Measurements from ENCODE around the gene INPP5F. TPM values are rescaled to one million over a fixed set of nuclear protein-coding genes. Genes with fewer than 3 reads are reported as not detected.

The INPP5F gene
- total and polyA plus RNA-seq, 9 of the 15 experiments (the other 6 are each of a cell fraction or from before 2014, with no cell fraction given), result 1.6 to 7.3 (median 6.0) TPM

GRCh38 chr10:119831656-119832055 is 105.8 kb downstream of the INPP5F start (continued):
- TF ChIP-seq, protein P1, sequence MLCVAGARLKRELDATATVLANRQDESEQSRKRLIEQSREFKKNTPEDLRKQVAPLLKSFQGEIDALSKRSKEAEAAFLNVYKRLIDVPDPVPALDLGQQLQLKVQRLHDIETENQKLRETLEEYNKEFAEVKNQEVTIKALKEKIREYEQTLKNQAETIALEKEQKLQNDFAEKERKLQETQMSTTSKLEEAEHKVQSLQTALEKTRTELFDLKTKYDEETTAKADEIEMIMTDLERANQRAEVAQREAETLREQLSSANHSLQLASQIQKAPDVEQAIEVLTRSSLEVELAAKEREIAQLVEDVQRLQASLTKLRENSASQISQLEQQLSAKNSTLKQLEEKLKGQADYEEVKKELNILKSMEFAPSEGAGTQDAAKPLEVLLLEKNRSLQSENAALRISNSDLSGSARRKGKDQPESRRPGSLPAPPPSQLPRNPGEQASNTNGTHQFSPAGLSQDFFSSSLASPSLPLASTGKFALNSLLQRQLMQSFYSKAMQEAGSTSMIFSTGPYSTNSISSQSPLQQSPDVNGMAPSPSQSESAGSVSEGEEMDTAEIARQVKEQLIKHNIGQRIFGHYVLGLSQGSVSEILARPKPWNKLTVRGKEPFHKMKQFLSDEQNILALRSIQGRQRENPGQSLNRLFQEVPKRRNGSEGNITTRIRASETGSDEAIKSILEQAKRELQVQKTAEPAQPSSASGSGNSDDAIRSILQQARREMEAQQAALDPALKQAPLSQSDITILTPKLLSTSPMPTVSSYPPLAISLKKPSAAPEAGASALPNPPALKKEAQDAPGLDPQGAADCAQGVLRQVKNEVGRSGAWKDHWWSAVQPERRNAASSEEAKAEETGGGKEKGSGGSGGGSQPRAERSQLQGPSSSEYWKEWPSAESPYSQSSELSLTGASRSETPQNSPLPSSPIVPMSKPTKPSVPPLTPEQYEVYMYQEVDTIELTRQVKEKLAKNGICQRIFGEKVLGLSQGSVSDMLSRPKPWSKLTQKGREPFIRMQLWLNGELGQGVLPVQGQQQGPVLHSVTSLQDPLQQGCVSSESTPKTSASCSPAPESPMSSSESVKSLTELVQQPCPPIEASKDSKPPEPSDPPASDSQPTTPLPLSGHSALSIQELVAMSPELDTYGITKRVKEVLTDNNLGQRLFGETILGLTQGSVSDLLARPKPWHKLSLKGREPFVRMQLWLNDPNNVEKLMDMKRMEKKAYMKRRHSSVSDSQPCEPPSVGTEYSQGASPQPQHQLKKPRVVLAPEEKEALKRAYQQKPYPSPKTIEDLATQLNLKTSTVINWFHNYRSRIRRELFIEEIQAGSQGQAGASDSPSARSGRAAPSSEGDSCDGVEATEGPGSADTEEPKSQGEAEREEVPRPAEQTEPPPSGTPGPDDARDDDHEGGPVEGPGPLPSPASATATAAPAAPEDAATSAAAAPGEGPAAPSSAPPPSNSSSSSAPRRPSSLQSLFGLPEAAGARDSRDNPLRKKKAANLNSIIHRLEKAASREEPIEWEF (CRISPR knock-in tag; IDR thresholded peaks at IDR 0.05), result no peak
- TF ChIP-seq BCL6 (CRISPR knock-in tag; IDR thresholded peaks at IDR 0.05) (no peak), ZNF133 (CRISPR knock-in tag; IDR thresholded peaks at IDR 0.05) (no peak), YBX1 (IDR thresholded peaks at IDR 0.05) (no peak), NFE2 (IDR thresholded peaks at IDR 0.05; ENCODE audit: low read depth) (no peak), POLR2AphosphoS5 (IDR thresholded peaks at IDR 0.05; ENCODE audit: control insufficient read depth, insufficient read depth, low read depth, low read length) (no peak), ZNF512 (tag; IDR thresholded peaks at IDR 0.05) (no peak), MEF2A (IDR thresholded peaks at IDR 0.05; ENCODE audit: control insufficient read depth, low read depth, low read length) (no peak), MCM5 (IDR thresholded peaks at IDR 0.05; ENCODE audit: low read depth) (no peak)
- TF ChIP-seq, protein P2, sequence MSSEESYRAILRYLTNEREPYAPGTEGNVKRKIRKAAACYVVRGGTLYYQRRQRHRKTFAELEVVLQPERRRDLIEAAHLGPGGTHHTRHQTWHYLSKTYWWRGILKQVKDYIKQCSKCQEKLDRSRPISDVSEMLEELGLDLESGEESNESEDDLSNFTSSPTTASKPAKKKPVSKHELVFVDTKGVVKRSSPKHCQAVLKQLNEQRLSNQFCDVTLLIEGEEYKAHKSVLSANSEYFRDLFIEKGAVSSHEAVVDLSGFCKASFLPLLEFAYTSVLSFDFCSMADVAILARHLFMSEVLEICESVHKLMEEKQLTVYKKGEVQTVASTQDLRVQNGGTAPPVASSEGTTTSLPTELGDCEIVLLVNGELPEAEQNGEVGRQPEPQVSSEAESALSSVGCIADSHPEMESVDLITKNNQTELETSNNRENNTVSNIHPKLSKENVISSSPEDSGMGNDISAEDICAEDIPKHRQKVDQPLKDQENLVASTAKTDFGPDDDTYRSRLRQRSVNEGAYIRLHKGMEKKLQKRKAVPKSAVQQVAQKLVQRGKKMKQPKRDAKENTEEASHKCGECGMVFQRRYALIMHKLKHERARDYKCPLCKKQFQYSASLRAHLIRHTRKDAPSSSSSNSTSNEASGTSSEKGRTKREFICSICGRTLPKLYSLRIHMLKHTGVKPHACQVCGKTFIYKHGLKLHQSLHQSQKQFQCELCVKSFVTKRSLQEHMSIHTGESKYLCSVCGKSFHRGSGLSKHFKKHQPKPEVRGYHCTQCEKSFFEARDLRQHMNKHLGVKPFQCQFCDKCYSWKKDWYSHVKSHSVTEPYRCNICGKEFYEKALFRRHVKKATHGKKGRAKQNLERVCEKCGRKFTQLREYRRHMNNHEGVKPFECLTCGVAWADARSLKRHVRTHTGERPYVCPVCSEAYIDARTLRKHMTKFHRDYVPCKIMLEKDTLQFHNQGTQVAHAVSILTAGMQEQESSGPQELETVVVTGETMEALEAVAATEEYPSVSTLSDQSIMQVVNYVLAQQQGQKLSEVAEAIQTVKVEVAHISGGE (CRISPR knock-in tag; IDR thresholded peaks at IDR 0.05), result no peak
- TF ChIP-seq, protein P3, sequence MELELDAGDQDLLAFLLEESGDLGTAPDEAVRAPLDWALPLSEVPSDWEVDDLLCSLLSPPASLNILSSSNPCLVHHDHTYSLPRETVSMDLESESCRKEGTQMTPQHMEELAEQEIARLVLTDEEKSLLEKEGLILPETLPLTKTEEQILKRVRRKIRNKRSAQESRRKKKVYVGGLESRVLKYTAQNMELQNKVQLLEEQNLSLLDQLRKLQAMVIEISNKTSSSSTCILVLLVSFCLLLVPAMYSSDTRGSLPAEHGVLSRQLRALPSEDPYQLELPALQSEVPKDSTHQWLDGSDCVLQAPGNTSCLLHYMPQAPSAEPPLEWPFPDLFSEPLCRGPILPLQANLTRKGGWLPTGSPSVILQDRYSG (tag; conservative IDR thresholded peaks at IDR 0.05; ENCODE audit: low read depth), result no peak
- TF ChIP-seq, protein P4, sequence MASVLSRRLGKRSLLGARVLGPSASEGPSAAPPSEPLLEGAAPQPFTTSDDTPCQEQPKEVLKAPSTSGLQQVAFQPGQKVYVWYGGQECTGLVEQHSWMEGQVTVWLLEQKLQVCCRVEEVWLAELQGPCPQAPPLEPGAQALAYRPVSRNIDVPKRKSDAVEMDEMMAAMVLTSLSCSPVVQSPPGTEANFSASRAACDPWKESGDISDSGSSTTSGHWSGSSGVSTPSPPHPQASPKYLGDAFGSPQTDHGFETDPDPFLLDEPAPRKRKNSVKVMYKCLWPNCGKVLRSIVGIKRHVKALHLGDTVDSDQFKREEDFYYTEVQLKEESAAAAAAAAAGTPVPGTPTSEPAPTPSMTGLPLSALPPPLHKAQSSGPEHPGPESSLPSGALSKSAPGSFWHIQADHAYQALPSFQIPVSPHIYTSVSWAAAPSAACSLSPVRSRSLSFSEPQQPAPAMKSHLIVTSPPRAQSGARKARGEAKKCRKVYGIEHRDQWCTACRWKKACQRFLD (CRISPR knock-in tag; IDR thresholded peaks at IDR 0.05), result no peak
- TF ChIP-seq, protein P5, sequence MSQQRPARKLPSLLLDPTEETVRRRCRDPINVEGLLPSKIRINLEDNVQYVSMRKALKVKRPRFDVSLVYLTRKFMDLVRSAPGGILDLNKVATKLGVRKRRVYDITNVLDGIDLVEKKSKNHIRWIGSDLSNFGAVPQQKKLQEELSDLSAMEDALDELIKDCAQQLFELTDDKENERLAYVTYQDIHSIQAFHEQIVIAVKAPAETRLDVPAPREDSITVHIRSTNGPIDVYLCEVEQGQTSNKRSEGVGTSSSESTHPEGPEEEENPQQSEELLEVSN (IDR thresholded peaks at IDR 0.05; ENCODE audit: borderline replicate concordance in 1 of 2, extremely low read depth in 1 of 2, insufficient read depth in 1 of 2, insufficient read length in 1 of 2, low read depth in 1 of 2, low read length in 1 of 2, poor library complexity in 1 of 2, severe bottlenecking in 1 of 2), result no peak

Data from K562 (cell line).